ENCODE results near the gene CHST13.

The CHST13 gene

DNA sequence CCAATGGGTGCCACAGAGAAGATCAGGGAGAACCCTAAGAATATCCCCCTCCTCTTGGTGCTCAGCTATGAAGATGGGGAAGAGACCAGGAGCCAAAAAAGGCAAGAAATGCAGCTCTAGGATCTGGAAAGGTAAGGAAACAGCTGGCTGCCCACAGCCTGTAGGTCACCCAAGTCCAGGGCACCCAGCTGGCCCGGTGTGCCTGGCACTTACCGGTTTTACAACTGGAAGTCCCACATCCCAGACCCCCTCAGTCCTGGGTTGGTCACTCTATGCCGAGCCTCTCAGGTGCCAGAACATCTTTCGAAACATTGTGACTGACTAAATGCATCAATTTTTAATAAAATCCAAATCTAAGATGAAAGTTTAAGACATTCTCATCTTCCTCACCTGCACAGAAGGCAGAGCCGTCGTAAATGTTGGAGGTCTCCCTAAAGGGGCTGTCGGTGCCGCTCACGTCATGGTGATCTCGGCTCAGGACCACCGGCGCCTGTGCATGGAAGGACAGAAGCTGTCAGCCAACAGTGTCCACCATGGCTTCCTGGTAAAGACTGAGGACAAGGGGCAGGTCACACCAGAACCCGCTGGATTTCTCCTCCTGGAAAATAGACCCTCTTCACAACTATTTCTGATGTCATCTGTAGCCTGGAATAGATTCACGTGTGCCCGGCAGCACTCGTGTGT, 34.9 kb upstream of the CHST13 start:
- Mint-ChIP-seq H3K27ac (no peak overlapping the region), H3K4me1 (peaks cover 17% of the 10 kb centered on the region), H3K9me3 (no peaks in the 10 kb centered on the region), H3K27me3 (ENCODE audit: low read depth) (peaks cover 11% of the 10 kb centered on the region), H3K36me3 (ENCODE audit: low read depth) (no peaks in the 10 kb centered on the region), H3K4me3 (no peak overlapping the region)
- TF ChIP-seq, protein P1, sequence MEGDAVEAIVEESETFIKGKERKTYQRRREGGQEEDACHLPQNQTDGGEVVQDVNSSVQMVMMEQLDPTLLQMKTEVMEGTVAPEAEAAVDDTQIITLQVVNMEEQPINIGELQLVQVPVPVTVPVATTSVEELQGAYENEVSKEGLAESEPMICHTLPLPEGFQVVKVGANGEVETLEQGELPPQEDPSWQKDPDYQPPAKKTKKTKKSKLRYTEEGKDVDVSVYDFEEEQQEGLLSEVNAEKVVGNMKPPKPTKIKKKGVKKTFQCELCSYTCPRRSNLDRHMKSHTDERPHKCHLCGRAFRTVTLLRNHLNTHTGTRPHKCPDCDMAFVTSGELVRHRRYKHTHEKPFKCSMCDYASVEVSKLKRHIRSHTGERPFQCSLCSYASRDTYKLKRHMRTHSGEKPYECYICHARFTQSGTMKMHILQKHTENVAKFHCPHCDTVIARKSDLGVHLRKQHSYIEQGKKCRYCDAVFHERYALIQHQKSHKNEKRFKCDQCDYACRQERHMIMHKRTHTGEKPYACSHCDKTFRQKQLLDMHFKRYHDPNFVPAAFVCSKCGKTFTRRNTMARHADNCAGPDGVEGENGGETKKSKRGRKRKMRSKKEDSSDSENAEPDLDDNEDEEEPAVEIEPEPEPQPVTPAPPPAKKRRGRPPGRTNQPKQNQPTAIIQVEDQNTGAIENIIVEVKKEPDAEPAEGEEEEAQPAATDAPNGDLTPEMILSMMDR (IDR thresholded peaks at IDR 0.05; ENCODE audit: unreplicated experiment in 3 of 3), result no peak

DNA sequence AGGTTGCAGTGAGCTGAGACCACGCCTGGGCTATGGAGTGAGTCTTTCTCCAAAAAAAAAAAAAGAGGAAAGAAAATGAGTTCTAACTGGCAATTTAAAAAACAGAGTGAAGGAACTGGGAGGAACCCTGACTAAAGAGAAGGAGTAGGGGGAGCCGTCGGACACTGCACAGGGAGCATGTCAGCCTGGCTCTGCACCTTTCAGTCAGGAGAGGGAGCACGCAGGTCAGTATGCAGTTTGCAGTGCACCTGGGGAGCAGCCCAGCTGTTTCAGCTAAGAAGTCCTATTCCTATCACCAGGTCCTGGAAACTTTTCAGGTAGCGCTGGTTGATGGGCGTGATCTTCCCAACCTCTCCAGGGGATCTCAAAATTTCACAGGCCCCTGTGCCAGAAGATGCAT, 33.3 kb upstream of the CHST13 start:
- H3K4me3 Mint-ChIP-seq, result no peak overlapping the region
- H3K36me3 Mint-ChIP-seq (ENCODE audit: low read depth), result no peaks in the 10 kb centered on the region
- peaks cover 11% of the 10 kb centered on the region for H3K4me1 Mint-ChIP-seq
- no peak overlapping the region for H3K27ac Mint-ChIP-seq
- TF ChIP-seq, protein P1 (IDR thresholded peaks at IDR 0.05; ENCODE audit: unreplicated experiment in 3 of 3), result no peak
- peaks cover 15% of the 10 kb centered on the region for H3K27me3 Mint-ChIP-seq (ENCODE audit: low read depth)
- no peaks in the 10 kb centered on the region for H3K9me3 Mint-ChIP-seq

DNA sequence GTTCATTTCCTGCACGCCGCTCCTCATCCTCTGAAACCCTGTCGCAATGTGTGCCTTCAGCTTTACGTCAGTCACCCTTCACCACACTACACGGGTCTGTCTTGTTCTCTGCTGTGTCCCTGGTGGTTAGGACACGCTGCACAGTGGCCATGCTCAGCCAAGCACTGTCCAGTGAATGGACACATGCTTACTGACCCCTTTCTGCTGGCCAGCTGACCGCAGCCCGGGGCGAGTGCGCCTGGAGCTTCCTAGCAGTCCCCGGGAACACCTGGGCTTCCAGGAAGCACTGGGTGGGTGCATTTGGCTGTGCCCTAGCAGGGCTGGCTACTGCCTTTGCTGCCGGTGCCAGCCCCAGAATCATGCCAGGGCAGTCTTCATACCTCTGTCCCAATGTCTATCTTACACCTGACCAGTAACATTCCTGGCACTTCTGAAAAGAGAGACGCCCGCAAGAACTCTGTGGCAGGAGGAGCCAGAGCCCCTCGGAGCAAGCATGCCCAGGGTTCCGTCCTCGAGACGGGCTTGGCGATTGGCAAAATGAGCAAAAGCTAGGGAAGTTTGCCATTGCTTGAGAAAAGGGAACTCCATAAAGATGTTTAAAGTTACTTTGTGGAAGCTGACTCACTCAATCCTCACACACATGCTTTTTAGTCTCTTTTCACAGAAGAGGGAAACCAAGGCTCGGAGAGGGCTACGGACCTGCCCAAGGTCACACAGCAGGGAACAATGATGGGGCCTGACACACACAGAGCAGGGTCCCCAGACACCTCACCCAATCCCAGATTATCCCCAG, 32.5 kb upstream of the CHST13 start:
- H3K27ac Mint-ChIP-seq, result no peak overlapping the region
- H3K4me3 Mint-ChIP-seq, result no peak overlapping the region
- H3K36me3 Mint-ChIP-seq (ENCODE audit: low read depth), result no peaks in the 10 kb centered on the region
- H3K27me3 Mint-ChIP-seq (ENCODE audit: low read depth), result peaks cover 15% of the 10 kb centered on the region
- H3K9me3 Mint-ChIP-seq, result no peaks in the 10 kb centered on the region
- H3K4me1 Mint-ChIP-seq, result peaks cover 9% of the 10 kb centered on the region
- TF ChIP-seq, protein P1 (IDR thresholded peaks at IDR 0.05; ENCODE audit: unreplicated experiment in 3 of 3), result no peak

DNA sequence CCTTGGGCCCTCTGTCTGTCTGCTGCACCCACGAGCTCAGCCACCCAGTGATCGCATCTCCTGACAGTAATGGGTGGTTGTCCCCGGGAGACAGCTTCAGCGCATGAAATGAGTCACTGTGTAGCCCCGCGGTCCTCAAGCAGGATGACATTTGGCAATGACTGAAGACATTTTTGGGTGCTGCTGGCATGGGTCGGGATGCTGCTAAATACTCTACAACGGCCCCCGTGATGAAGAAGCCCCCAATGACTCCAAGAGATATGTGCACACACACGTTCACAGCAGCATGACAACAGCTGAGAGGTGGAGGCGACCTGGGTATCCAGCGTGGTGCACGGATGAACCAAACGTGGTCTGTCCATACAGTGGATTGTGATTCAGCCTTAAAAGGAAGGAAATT, 30.9 kb upstream of the CHST13 start:
- H3K9me3 Mint-ChIP-seq, result no peaks in the 10 kb centered on the region
- H3K27me3 Mint-ChIP-seq (ENCODE audit: low read depth), result peaks cover 15% of the 10 kb centered on the region
- H3K27ac Mint-ChIP-seq, result no peak overlapping the region
- H3K4me3 Mint-ChIP-seq, result no peak overlapping the region
- TF ChIP-seq, protein P1 (IDR thresholded peaks at IDR 0.05; ENCODE audit: unreplicated experiment in 3 of 3), result no peak
- no peaks in the 10 kb centered on the region for H3K36me3 Mint-ChIP-seq (ENCODE audit: low read depth)
- H3K4me1 Mint-ChIP-seq, result no peaks in the 10 kb centered on the region

DNA sequence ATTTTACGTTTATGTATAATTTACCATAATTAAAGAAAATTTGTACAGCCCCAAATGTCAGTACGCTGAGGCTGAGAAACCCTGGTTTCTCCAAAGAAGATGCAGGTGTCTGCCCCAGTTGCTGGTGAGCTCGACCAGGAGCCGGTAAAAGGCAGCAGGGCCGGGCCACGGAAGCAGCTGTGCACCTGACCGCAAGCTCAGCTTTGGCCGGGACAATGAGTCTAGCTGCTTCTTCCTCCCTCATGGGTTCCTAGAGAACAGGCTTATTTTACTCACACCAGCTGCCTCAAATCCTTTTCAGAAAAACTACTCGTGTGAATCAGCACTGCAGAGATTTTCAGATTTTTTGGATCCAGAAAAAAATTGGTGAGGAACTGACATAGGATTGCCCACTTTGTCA, 30.2 kb upstream of the CHST13 start:
- Mint-ChIP-seq H3K27me3 (ENCODE audit: low read depth) (peaks cover 11% of the 10 kb centered on the region), H3K36me3 (ENCODE audit: low read depth) (no peaks in the 10 kb centered on the region), H3K4me1 (no peaks in the 10 kb centered on the region), H3K9me3 (no peaks in the 10 kb centered on the region), H3K4me3 (no peak overlapping the region), H3K27ac (no peak overlapping the region)
- TF ChIP-seq, protein P1 (IDR thresholded peaks at IDR 0.05; ENCODE audit: unreplicated experiment in 3 of 3), result no peak
